RPMI8226 (cell line): ENCODE data around the gene ACAA2.
A peak's percentile ranks its signal among the peaks of the same experiment; 100 is the strongest.

Source experiments
- DNase-seq: peaks from one replicate; pipeline ENCODE4 v3.0.0-alpha.2; 2015

The ACAA2 gene

DNA sequence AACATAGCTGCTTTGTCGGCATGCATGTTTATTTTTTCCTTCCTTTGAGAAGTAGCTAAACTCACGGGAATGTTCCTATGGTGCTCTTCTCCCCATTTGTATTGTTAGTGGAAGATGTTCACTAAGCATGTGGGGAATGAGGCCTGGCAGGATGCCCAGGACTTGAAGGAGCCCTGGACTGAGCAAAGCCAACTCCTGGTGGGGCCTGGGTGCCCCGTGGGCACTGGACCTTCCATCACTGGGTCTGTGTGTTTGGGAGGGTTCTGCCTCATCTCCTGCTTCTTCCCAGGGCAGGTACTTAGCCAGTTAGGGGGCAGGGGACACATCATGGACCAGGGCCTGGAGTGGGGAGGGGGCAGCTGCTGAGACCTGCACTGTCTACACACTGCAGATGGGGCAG, 49.3 kb downstream of the ACAA2 start:
- DNase-seq, result no peak

GRCh38 chr18:49763590-49763989, 49.7 kb downstream of the ACAA2 start:
- DNase-seq, result no peak

- no peak for DNase-seq
Measured at GRCh38 chr18:49762191-49763077, 50.9 kb downstream of the ACAA2 start.

DNA sequence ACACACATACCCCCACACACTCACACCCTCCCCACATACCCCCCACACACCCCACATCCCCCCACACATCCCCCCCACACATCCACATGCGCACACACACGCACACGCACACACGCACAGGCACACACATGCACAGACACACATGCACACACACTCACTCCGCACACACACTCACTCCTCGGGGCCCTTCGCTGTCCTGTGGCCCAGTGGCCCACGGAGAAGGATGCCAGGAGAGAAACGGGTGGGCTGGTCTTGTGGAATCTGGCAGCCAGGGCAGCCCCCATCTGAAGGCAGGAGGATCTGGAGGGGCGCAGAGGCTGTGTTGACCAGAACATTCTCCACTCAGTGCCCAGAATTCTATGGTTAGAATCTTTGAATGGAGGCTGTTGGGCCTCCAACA, 51.6 kb downstream of the ACAA2 start:
- DNase-seq, result no peak

DNA sequence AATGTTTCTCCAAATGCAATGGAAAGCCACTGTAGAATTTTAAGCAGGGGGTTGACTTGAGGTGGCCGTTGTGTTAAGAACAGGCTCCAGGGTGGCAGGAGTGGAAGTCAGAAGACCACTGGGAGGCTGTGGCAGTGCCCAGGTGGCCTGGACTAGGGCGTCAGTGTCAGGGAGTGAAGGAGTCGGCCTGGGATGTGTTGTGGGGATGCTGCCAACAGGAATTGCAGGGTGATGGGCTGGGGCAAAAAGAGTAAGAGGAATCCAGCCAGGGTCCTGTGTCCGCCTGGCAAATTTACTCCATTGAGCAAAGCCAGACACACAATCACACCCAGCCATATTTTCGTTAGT, 55.1 kb downstream of the ACAA2 start:
- no peak for DNase-seq

DNA sequence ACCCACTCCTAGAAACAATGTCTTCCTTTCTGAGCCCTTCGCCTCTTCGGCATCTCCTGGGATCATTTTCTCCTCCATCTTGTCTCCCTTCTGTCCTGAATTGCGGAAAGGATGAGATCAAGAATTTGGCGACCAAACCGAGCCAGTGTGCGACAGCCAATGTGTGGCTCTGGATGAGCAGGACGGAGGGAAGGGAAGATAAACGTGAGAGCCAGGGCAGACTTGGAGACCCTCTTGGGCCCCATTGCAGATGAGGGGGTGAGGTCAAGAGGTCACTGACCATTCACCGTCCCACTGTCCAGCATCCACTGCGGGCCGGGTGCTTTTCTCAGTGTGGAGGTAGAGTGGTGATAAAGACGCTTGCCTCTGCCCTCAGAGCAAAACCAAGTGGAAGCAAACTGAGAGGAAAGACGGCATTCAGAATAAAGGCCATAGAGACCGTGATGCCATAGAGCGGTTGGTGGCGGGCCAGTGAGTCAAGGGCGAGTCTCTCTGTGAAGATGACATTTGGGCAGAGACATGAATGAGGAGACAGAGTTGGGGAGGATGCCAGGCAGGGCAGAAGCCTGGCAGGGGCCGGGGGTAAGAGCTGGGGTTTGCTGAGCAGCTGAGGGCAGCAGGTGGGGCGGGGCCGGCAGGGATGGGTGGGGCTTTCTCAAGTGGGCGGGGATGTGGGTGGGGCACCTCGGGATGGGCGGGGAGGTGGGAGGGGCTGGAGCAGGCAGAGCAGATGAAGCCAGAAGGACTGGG, 55.6 kb downstream of the ACAA2 start:
- DNase-seq, result peak; percentile 23

GRCh38 chr18:49756671-49757362, 56.5 kb downstream of the ACAA2 start:
- DNase-seq, result no peak

- DNase-seq, result no peak
Measured at GRCh38 chr18:49756135-49756534, 57.2 kb downstream of the ACAA2 start.

DNA sequence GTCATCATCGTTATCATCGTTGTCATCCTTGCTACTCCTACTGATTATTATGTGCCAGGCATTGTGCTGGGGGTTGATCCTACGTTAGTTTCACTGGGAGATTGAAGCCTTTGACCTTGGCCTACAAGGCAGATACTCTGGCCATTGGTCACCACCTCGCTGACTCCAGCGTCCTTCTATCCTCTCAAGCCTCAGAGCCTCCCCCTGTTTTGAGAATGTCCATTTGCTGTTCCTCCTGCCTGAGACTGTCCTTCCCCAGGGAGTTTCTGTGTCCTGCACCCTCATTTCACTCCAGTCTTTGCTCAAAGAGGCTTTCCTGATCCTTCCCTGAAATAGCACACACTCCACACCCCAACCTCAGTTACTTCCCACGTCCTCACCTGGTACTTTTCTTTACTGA, 57.8 kb downstream of the ACAA2 start:
- no peak for DNase-seq

DNA sequence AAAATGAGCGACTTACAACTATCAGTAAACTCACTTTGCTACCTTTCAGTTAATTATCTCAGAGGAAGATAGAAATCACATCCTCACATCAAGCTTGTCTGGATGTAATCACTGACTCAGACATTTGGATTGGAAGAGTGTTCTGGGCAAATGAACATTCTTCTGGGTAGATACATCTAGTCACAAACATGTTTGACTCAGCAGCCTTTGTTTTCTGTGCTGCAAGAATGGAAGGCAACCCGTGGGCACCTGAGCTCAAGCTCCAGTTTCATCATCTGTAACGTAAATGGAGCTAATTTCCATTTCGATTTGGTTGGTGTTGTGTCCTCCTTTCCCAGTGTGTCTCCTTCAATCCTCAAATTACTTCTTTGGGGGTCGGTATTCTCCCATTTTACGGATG, 58.5 kb downstream of the ACAA2 start:
- DNase-seq, result no peak

GRCh38 chr18:49753643-49754042, 59.7 kb downstream of the ACAA2 start:
- DNase-seq, result no peak

GRCh38 chr18:49752095-49752457, 61.3 kb downstream of the ACAA2 start:
- no peak for DNase-seq

DNA sequence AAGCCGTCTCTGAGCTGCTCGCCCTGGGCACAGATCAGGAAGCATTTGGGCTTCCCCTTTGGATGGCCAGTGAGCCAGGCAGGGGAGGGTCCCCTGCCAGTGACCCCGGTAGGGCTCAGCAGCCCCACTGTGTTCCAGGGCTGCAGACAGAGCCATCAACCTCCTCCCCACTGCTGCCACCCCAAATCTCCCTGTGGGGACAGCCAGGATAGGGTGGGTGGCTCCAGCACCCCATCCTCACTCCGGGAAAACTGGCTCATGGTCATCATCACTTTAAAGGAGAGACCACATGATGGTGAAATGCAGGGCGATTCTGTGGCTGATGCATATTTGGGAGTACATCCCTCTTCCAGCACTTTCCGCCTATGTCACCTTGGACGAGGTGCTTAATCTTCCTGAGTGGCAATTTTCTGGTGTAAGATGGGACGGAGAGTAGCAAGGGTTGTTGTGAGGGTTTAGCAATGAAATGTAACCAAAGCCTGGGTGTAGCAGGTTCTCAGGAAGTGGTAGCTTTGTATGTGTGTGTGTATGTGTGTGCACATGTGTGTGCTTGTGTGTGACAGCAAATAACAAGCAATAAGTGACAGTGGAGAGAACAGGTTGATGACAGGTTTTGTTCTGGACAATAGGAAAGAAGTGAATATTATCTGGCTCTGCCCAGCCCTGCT, 61.8 kb downstream of the ACAA2 start:
- DNase-seq, result no peak

GRCh38 chr18:49749563-49749962, 63.8 kb downstream of the ACAA2 start:
- DNase-seq, result no peak

- DNase-seq, result no peak
Measured at GRCh38 chr18:49747876-49748275, 65.5 kb downstream of the ACAA2 start.

- DNase-seq, result no peak
Measured at GRCh38 chr18:49745045-49746014, 68.0 kb downstream of the ACAA2 start.

- no peak for DNase-seq
Measured at GRCh38 chr18:49744376-49745008, 68.8 kb downstream of the ACAA2 start.

- no peak for DNase-seq
Measured at GRCh38 chr18:49743117-49743567, 70.2 kb downstream of the ACAA2 start.

- DNase-seq, result peak; percentile 53
Measured at GRCh38 chr18:49742316-49743116, 70.8 kb downstream of the ACAA2 start.

GRCh38 chr18:49739275-49739674, 74.1 kb downstream of the ACAA2 start:
- DNase-seq, result peak; percentile 88

DNA sequence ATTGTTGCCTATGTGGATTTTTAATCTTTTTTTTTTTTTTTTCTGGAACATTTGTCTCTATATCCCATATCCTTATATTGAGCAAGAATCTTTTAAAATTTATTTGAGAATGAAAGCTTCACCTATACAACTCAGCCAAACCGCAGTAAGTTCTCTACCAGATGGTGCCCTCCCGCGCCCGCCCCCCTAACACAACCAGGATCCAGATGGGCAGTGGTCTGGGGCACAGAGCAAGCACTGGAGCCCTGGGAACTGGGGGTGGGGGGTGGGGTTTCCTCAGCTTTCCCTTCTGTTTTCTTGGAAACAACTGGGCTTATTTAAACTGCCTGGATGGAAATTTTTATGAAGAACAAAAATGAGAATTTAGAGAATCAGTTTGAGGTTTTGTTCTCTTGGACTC, 74.6 kb downstream of the ACAA2 start:
- DNase-seq, result no peak
